Esophagus squamous epithelium (tissue), 5 donors: Measurements from ENCODE around the gene ARPC5. TPM values are rescaled to one million over a fixed set of nuclear protein-coding genes. Genes with fewer than 3 reads are reported as not detected.

Experiments used
- DNase-seq: peaks from one replicate; lab custom pipeline; 2025; lab: John Stamatoyannopoulos, UW
- H3K27ac ChIP-seq, 4 donors: fragments of 200-600 bp; sonication (generic); one replicate each; pipeline ENCODE4 v1.5.1; 2016 to 2019; ENCODE audit warnings: mild to moderate bottlenecking in 1 of 4
- H3K27me3 ChIP-seq, 4 donors: fragments of 200-600 bp; sonication (generic); 1 replicate in 3 of 4; 2 replicates in 1 of 4; pipeline versions ENCODE4 v1.5.1 to v1.6.0; 2017 to 2021; ENCODE audit warnings: antibody characterized with exemption in 1 of 4
- H3K36me3 ChIP-seq, 3 donors: fragments of 200-600 bp; sonication (generic); one replicate each; pipeline ENCODE4 v1.5.1; 2016 to 2019
- H3K4me1 ChIP-seq, 3 donors: fragments of 200-600 bp; sonication (generic); one replicate each; pipeline ENCODE4 v1.5.1; 2017 to 2019
- H3K4me3 ChIP-seq, 4 donors: fragments of 200-600 bp; sonication (generic); 1 replicate in 3 of 4; 2 replicates in 1 of 4; pipeline ENCODE4 v1.5.1; 2016 to 2019; ENCODE audit warnings: mild to moderate bottlenecking in 2 of 4, moderate library complexity in 1 of 4
- H3K9me3 ChIP-seq, 3 donors: fragments of 200-600 bp; sonication (generic); one replicate each; pipeline ENCODE4 v1.5.1; 2016 to 2019
- POLR2A ChIP-seq, 4 donors: fragments of 450-650 bp; IDR thresholded peaks; one replicate each; pipeline ENCODE4 v1.6.1; 2017; ENCODE audit warnings: antibody characterized with exemption in 4 of 4, mild to moderate bottlenecking in 4 of 4, moderate library complexity in 3 of 4
- WGBS, 2 donors: methylation state at CpG; one replicate each; pipeline ENCODE4 v1.1.5; 2018; 5-methylcytosine and 5-hydroxymethylcytosine counted together
- intact Hi-C: fragments of 100-400 bp; cut with DNase I; formaldehyde crosslinking; loops from one replicate; pipeline ENCODE4 v1.15.0; 2022
- total RNA-seq, 4 donors: library from RNA; depleted of rRNA; stranded (reverse); fragments of >200 nt; gene quantifications; one replicate each; pipeline ENCODE4 v1.1.0, GENCODE V29; 2016
- TF ChIP-seq, protein P1 (sequence below), 6 experiments: fragments of 450-650 bp in 4 of 6; fragments of 200-600 bp in 2 of 6; sonication (generic) in 2 of 6; IDR thresholded peaks; one replicate each; pipeline ENCODE4 v1.5.1; 2016 to 2019; ENCODE audit warnings: antibody characterized with exemption in 6 of 6, mild to moderate bottlenecking in 4 of 6, moderate library complexity in 4 of 6
- donor health status: DM: yes; HTN: yes; CAD: no.

Gene ARPC5
- total RNA-seq, 4 donors from 2014 or later: 90.2 to 136 (median 102) TPM

DNA sequence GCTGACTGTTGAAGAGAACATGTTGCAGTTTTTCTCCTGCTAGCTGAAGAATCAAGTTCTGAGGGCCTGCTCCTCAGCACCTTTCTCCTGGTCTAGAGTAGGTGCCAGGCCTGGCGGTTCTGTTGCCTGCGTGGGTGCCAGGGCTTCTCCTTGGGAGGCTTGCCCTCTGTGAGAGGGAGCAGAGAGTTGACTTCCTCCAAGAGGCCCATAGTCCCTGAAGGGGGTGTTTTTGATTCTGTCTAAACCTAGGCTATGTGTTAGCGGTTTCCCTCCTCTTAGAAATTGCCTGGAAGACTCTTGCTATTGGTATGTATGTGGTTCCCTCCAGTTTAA, 17.8 kb upstream of the ARPC5 start:
- intact Hi-C loops: no loop called here
- Histone ChIP-seq H3K27me3 (no peaks in the 10 kb centered on the region), H3K36me3 (no peaks in the 10 kb centered on the region), H3K27ac (no peak overlapping the region), H3K9me3 (no peaks in the 10 kb centered on the region), H3K4me1 (peaks cover 0 to 10% (median 0%) of the 10 kb centered on the region in 3 donors), H3K4me3 (no peak overlapping the region)
- 83% methylated on average over 1 to 3 of the region's 3 CpGs for WGBS, 2 donors
- DNase-seq: no peak
- TF ChIP-seq POLR2A (IDR thresholded peaks at IDR 0.05): no peak
- TF ChIP-seq, protein P1, sequence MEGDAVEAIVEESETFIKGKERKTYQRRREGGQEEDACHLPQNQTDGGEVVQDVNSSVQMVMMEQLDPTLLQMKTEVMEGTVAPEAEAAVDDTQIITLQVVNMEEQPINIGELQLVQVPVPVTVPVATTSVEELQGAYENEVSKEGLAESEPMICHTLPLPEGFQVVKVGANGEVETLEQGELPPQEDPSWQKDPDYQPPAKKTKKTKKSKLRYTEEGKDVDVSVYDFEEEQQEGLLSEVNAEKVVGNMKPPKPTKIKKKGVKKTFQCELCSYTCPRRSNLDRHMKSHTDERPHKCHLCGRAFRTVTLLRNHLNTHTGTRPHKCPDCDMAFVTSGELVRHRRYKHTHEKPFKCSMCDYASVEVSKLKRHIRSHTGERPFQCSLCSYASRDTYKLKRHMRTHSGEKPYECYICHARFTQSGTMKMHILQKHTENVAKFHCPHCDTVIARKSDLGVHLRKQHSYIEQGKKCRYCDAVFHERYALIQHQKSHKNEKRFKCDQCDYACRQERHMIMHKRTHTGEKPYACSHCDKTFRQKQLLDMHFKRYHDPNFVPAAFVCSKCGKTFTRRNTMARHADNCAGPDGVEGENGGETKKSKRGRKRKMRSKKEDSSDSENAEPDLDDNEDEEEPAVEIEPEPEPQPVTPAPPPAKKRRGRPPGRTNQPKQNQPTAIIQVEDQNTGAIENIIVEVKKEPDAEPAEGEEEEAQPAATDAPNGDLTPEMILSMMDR (IDR thresholded peaks at IDR 0.05): no peak

DNA sequence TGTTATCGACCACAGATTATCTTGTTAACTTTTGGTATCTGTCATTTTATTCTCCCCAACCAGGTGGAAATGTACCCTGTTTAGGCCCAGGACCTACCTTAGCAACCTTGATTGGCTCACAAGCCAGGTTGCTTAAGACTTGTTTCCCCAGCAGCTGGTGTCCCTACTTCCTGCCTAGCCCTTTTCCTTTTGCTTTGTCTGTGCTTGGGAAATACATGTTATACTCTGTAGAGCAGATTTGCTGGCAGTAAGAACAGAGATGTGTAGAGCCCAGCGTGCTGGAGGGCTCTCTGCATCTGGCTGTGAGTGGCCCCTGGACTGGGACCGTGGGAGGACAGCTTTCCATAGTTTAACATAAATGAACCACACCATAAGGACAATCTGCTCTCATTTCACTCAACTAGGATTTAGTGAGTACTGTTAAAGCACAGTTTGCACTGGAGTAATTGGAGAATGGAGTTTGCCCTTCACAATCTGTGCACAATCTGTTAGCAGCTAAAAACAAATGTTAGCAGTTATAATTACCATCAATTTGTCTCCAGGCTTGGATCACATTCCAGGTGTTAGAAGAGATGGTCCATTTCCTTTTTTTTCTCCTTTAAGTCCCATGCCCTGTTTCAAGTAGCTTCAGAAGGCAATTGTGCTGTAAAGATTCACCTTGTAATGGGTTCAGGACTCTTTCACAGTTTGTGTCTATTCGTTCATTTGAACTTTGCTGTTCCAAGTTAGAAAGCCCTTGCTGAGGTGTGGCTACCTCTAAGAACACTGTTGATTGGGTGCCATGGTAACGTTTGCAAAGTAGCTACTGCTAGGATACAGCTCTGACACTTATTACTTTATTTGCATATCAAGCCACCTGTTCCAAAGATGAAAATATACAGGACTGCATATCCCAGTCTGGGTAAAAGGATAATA, 17.2 kb upstream of the ARPC5 start, which contains the start of gene APOBEC4:
Gene APOBEC4 (minus strand): TSS at position 770 of the 915 bp plus-strand sequence. CDS start 4,535 bp downstream, outside the sequence.
- TF ChIP-seq POLR2A (IDR thresholded peaks at IDR 0.05): no peak
- TF ChIP-seq, protein P1 (IDR thresholded peaks at IDR 0.05): no peak
- Histone ChIP-seq H3K36me3 (no peaks in the 10 kb centered on the region), H3K4me1 (peaks cover 0 to 10% (median 0%) of the 10 kb centered on the region in 3 donors), H3K27ac (no peak within 1 kb of the TSS), H3K4me3 (no peak within 1 kb of the TSS), H3K9me3 (no peaks in the 10 kb centered on the region), H3K27me3 (no peaks in the 10 kb centered on the region)
- intact Hi-C loops: no loop called here
- 48 to 66% methylated on average over 5 of the region's 5 CpGs for WGBS, 2 donors
- DNase-seq: no peak

DNA sequence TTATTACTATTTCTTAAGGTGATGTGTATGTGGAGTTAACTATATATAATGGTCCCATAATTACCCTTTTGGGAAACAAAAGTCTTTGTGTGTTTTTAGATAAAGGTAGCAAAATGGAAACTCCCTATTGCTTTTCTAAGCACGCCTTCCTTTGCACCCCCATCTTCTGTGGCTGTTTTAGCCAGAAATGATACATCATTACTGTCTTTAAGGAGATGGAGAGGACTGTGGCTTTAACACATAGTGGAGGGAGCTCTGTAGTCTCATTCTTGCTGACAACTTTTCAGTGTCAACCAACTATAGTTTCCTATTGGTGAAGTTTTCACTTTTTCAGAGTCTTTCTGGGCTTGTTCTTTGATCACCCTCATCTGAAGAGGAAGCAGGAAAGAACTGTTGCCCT, 16.5 kb upstream of the ARPC5 start:
- 61 to 71% methylated on average over 1 of the region's 1 CpG for WGBS, 2 donors
- DNase-seq: no peak
- H3K27ac ChIP-seq: no peak overlapping the region
- TF ChIP-seq, protein P1 (IDR thresholded peaks at IDR 0.05): no peak
- TF ChIP-seq POLR2A (IDR thresholded peaks at IDR 0.05): no peak
- intact Hi-C loops: no loop called here
- H3K27me3 ChIP-seq: no peaks in the 10 kb centered on the region
- H3K36me3 ChIP-seq: no peaks in the 10 kb centered on the region
- H3K4me1 ChIP-seq: peaks cover 0 to 10% (median 0%) of the 10 kb centered on the region in 3 donors
- H3K9me3 ChIP-seq: no peaks in the 10 kb centered on the region
- H3K4me3 ChIP-seq: no peak overlapping the region

DNA sequence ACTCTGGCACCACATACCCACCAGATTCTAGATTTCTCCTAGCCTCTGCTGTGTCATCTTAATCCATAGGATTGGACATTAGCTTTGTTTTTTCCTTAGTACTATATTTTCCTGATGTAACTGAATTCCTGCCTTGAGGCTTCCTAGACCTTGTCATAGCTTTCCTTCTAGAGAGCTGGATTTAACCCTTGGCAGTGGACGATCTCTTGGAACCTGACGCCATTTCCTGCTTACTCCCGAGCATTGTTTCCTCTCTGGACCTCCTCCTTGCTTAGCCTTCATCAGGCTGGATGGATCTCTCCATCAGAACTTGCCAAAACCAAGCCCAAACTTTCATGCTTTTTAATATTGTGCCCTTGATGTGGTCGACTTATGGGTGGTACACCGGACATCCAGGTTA, 16.0 kb upstream of the ARPC5 start:
- intact Hi-C loops: no loop called here
- Histone ChIP-seq H3K4me1 (peaks cover 0 to 10% (median 0%) of the 10 kb centered on the region in 3 donors), H3K4me3 (no peak overlapping the region), H3K36me3 (no peaks in the 10 kb centered on the region), H3K27me3 (no peaks in the 10 kb centered on the region), H3K27ac (no peak overlapping the region), H3K9me3 (no peaks in the 10 kb centered on the region)
- 74 to 80% methylated on average over 5 of the region's 5 CpGs for WGBS, 2 donors
- TF ChIP-seq, protein P1 (IDR thresholded peaks at IDR 0.05): no peak
- TF ChIP-seq POLR2A (IDR thresholded peaks at IDR 0.05): no peak
- DNase-seq: no peak

DNA sequence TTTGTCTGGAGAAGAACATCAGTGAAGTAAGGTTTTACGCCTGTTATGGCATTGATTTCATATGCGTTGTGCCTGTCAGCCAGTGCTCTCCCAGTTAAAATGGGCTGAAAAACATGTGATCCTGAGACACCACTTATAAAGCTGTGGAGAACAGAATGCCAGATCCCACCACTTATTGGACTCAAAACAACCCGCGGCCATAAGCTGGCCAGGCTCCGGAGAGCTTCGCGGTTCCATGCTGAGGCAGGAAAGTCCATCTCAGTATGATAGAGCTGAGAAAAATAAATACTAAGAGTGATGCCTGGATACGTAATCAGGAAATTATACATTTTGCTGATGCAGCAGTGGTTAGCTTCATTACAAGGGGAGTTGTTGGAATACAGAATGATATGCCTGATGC, 12.5 kb upstream of the ARPC5 start:
- WGBS, 2 donors: 90 to 91% methylated on average over 8 of the region's 8 CpGs
- DNase-seq: no peak
- Histone ChIP-seq H3K4me1 (peaks cover 0 to 7% (median 0%) of the 10 kb centered on the region in 3 donors), H3K27me3 (no peaks in the 10 kb centered on the region), H3K27ac (no peak overlapping the region), H3K36me3 (no peaks in the 10 kb centered on the region), H3K4me3 (no peak overlapping the region), H3K9me3 (no peaks in the 10 kb centered on the region)
- no peak for TF ChIP-seq POLR2A (IDR thresholded peaks at IDR 0.05)
- TF ChIP-seq, protein P1 (IDR thresholded peaks at IDR 0.05): no peak
- intact Hi-C loops: no loop called here
